T-cell (primary cell): Measurements from ENCODE around the gene CROCC2. TPM values are rescaled to one million over a fixed set of nuclear protein-coding genes. Genes with fewer than 3 reads are reported as not detected.

Experiments
- ATAC-seq, 4 experiments: fragments of 200-7000 bp in 3 of 4; fragments of 150-1000 bp in 1 of 4; cut with Tn5 transposase; replicated peaks in 1 of 4; 1 replicate in 3 of 4; 2 replicates in 1 of 4; pipeline ENCODE4 v1.10.0; 2021; ENCODE audit warnings: moderate library complexity in 3 of 4, mild to moderate bottlenecking in 2 of 4, moderate number of reproducible peaks in 1 of 4
- CTCF ChIA-PET, 2 donors: fragments of 300-600 bp; sonication (Branson Sonifier 250); formaldehyde crosslinking; loops; one replicate each; lab custom pipeline; 2022; ENCODE audit warnings: antibody characterized with exemption in 2 of 2; lab: Charles Lee
- POLR2A ChIA-PET, 2 donors: fragments of 300-600 bp; sonication (Branson Sonifier 250); formaldehyde crosslinking; loops; one replicate each; lab custom pipeline; 2022; ENCODE audit warnings: antibody characterized with exemption in 2 of 2; lab: Charles Lee
- DNase-seq, 35 experiments: peaks; one replicate each; pipeline versions ENCODE4 v3.0.0 to v3.0.0-alpha.2; 2013 to 2023
- H3K27ac ChIP-seq: one replicate; pipeline ENCODE4 v1.5.1; 2013; ENCODE audit warnings: low read length
- H3K27me3 ChIP-seq, 2 experiments: replicated peaks in 1 of 2; 1 replicate in 1 of 2; 2 replicates in 1 of 2; pipeline versions ENCODE4 v1.6.1 to v1.7.0; 2013; ENCODE audit warnings: low read length in 1 of 2, mixed read lengths in 1 of 2; ENCODE audit not compliant: control insufficient read depth in 2 of 2, insufficient read depth in 2 of 2; ENCODE audit errors: extremely low read depth in 1 of 2
- H3K36me3 ChIP-seq, 2 donors: 1 replicate in 1 of 2; 2 replicates in 1 of 2; pipeline versions ENCODE4 v1.6.1 to v1.7.0; 2013; ENCODE audit warnings: low read length in 1 of 2; ENCODE audit not compliant: control insufficient read depth in 2 of 2, insufficient read depth in 1 of 2; ENCODE audit errors: extremely low read depth in 1 of 2
- H3K4me1 ChIP-seq, 2 experiments: 1 replicate in 1 of 2; 2 replicates in 1 of 2; pipeline versions ENCODE4 v1.6.1 to v1.7.0; 2013; ENCODE audit warnings: low read length in 2 of 2, mixed read lengths in 1 of 2; ENCODE audit not compliant: insufficient read depth in 2 of 2, control insufficient read depth in 1 of 2; ENCODE audit errors: extremely low read depth in 1 of 2
- H3K4me3 ChIP-seq, 2 donors: 1 replicate in 1 of 2; 2 replicates in 1 of 2; pipeline versions ENCODE4 v1.5.1 to v1.7.0; 2013; ENCODE audit warnings: mild to moderate bottlenecking in 2 of 2, low read length in 1 of 2, moderate library complexity in 1 of 2; ENCODE audit not compliant: control insufficient read depth in 1 of 2; ENCODE audit errors: extremely low read depth in 1 of 2
- H3K9me3 ChIP-seq: 2 replicates; pipeline ENCODE4 v1.7.0; 2013
- H3K27ac Mint-ChIP-seq, 2 donors: one replicate each; pipeline ENCODE4 v1.8.0; 2020 to 2021; ENCODE audit warnings: mild to moderate bottlenecking in 2 of 2, mixed read lengths in 2 of 2
- H3K27me3 Mint-ChIP-seq, 2 donors: one replicate each; pipeline ENCODE4 v1.8.0; 2021 to 2022; ENCODE audit warnings: mixed read lengths in 2 of 2
- H3K36me3 Mint-ChIP-seq: one replicate; pipeline ENCODE4 v1.8.0; 2021; ENCODE audit warnings: mixed read lengths
- H3K4me1 Mint-ChIP-seq, 3 donors: one replicate each; pipeline ENCODE4 v1.8.0; 2020 to 2022; ENCODE audit warnings: mixed read lengths in 3 of 3, mild to moderate bottlenecking in 1 of 3
- H3K4me3 Mint-ChIP-seq, 3 donors: one replicate each; pipeline ENCODE4 v1.8.0; 2020 to 2022; ENCODE audit warnings: mild to moderate bottlenecking in 3 of 3, mixed read lengths in 3 of 3, moderate library complexity in 3 of 3
- H3K9me3 Mint-ChIP-seq, 3 donors: one replicate each; pipeline ENCODE4 v1.8.0; 2020 to 2022; ENCODE audit warnings: mixed read lengths in 3 of 3
- WGBS: methylation state at CpG from one replicate; pipeline ENCODE4 v1.1.5; 2013; ENCODE audit warnings: missing lambda C conversion rate; ENCODE audit not compliant: insufficient coverage; 5-methylcytosine and 5-hydroxymethylcytosine counted together
- total RNA-seq, 35 experiments: library from RNA in 6 of 35; stranded (reverse) in 6 of 35; fragments of 120-200 nt in 1 of 35; gene quantifications; one replicate each; pipeline versions ENCODE4 v1.2.1 to v1.2.4 and lab custom pipeline; 2013 to 2026

CROCC2 gene
- total RNA-seq, 5 donors from 2014 or later (not counting 1 experiment from before 2014, with no cell fraction given) = not detected

DNA sequence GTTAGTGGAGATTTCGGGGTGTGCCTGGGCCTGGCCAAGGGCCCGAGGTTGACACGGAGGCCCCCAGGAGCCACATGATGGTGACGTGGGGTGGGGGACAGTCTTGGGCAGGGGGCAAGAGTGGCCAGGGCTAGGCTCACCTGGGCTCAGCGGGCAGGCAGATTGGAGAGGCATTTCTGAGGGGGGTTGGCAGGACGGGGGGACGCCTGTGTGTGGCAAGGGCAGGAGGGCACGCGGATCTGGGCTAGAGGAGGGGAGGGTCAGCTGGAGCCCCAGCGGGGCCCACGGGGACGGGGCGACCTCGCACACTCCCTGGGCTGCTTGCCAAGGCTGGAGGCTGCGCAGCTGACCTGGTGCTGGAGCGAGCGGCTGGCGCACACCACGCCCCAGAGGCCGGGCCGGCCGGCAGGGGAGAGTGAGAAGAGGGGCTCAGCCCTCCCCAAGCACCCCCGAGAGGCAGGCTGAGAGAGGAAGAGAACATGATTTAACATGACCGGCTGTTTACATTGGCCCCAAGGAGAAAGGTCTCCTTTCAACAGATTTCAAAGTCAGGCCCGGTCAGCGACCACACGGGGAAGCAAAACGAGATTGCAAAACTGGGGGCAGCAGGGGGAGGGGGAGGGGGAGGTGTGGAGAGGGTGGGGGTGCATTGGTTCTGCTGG is 54.3 kb downstream of the CROCC2 start:
- peak in 1 of 35 experiments; percentile 22 for DNase-seq
- no peaks in the 10 kb centered on the region for H3K4me1 Mint-ChIP-seq
- ChIA-PET CTCF (no interaction called here), POLR2A (no interaction called here)
- Histone ChIP-seq H3K4me1 (no peaks in the 10 kb centered on the region), H3K4me3 (no peak overlapping the region), H3K27me3 (peaks cover 0 to 43% of the 10 kb centered on the region in 2 experiments), H3K36me3 (no peaks in the 10 kb centered on the region), H3K27ac (no peak overlapping the region), H3K9me3 (no peaks in the 10 kb centered on the region)
- H3K27me3 Mint-ChIP-seq = peaks cover 3 to 4% of the 10 kb centered on the region in 2 donors
- H3K27ac Mint-ChIP-seq = no peak overlapping the region
- ATAC-seq = no peak
- H3K9me3 Mint-ChIP-seq = no peaks in the 10 kb centered on the region
- no peaks in the 10 kb centered on the region for H3K36me3 Mint-ChIP-seq
- WGBS = 55% methylated on average over 19 of the region's 28 CpGs
- no peak overlapping the region for H3K4me3 Mint-ChIP-seq

DNA sequence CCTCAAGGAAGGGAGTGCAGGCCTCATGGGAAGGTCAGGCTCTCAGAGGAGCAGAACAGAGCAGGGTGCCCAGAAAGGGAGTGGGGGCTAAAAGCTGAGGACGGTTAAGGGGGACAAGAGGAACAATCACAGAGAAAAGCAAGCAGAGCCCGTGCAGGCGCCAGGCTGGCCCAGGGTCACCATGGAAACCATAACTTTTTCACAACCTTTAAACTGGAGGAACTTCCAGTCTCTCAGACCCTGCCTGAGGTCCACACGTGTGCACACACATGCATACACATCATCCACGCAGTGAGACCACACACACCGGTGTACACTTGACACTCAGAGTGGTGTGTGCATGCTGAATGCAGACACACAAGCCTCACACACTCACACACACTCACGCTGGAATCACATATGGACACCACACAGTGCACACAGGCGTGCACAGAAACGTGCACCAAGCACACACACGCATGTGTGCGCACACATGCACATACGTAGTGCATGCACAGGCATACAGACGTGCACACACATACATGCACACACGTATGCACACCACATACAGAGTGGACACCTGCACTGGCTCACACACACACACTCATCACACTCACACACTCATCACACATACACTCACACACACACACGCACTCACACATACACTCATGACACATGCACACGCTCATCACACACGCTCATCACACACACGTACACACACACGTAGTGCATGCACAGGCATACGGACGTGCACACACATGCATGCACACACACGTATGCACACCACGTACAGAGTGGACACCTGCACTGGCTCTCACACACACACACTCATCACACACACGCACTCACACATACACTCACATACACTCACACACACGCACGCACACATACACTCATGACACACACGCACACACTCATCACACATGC is 55.1 kb downstream of the CROCC2 start:
- no peak for ATAC-seq
- Histone ChIP-seq H3K4me1 (no peaks in the 10 kb centered on the region), H3K9me3 (no peaks in the 10 kb centered on the region), H3K27me3 (peaks cover 0 to 39% of the 10 kb centered on the region in 2 experiments), H3K27ac (no peak overlapping the region), H3K4me3 (no peak overlapping the region), H3K36me3 (no peaks in the 10 kb centered on the region)
- ChIA-PET POLR2A (no interaction called here), CTCF (no interaction called here)
- H3K36me3 Mint-ChIP-seq = no peaks in the 10 kb centered on the region
- H3K27me3 Mint-ChIP-seq = peaks cover 3 to 4% of the 10 kb centered on the region in 2 donors
- peak in 1 of 35 experiments; percentile 13 for DNase-seq
- no peak overlapping the region for H3K27ac Mint-ChIP-seq
- no peaks in the 10 kb centered on the region for H3K4me1 Mint-ChIP-seq
- WGBS = 81% methylated on average over 26 of the region's 27 CpGs
- H3K9me3 Mint-ChIP-seq = no peaks in the 10 kb centered on the region
- H3K4me3 Mint-ChIP-seq = no peak overlapping the region

DNA sequence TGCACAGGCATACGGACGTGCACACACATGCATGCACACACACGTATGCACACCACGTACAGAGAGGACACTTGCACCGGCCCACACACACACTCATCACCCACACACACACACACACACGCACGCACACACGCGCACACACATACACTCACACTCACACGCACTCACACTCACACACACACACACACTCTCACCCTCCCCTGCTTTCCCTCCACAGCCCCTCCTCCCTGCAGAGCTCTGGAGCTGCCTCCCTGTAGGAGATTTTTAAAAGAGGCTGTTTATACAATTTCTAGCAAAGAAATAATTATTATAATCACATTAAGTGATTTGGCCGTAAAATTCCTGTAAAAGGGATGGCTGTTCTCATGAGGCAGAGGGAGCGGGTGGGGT is 55.8 kb downstream of the CROCC2 start:
- ATAC-seq (no peak), DNase-seq (no peak)
- Histone ChIP-seq H3K4me3 (no peak overlapping the region), H3K4me1 (no peaks in the 10 kb centered on the region), H3K9me3 (no peaks in the 10 kb centered on the region), H3K27ac (no peak overlapping the region), H3K27me3 (peaks cover 0 to 37% of the 10 kb centered on the region in 2 experiments), H3K36me3 (no peaks in the 10 kb centered on the region)
- Mint-ChIP-seq H3K36me3 (no peaks in the 10 kb centered on the region), H3K9me3 (no peaks in the 10 kb centered on the region), H3K27ac (no peak overlapping the region), H3K4me3 (no peak overlapping the region), H3K27me3 (peaks cover 0 to 2% of the 10 kb centered on the region in 2 donors), H3K4me1 (no peaks in the 10 kb centered on the region)
- CTCF ChIA-PET = no interaction called here
- 100% methylated on average over 6 of the region's 12 CpGs for WGBS
- POLR2A ChIA-PET = no interaction called here

DNA sequence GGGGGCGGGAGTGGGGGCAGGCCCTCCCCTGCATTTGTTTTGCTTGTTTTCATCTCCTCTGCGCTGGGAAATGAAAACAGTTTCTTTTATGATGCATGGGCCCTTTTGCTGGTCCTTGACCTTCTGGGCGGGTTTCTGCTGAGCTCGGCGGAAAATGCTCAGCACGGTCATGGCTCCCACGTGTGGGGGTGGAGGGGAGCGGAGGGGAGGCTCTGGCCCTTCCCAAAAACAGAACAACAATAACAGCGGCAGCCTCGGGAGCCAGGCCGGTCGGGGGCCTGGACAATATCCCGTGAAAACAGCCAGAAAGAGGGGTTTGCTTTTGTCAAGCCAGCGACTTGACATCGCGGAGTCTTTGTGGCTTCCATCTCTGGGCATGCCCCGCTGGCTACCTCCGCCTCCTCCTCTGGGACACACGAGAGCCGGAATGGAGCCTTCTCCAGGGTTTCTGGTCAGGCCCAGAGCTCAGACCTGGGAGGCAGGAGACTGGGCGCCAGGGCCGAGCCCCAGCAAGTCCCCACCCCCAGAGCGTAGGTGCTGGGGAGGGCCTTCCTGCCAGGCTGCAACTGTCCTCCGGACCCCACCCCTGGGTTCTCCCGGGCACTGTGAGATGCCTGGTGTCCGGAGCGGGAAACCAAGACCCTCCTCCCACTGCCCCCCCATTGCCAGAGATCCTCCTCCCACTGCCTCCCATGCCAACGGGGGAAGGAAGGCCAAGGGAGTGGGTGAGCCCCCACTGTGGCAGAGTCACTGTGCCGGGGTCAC is 56.3 kb downstream of the CROCC2 start:
- ChIA-PET POLR2A (no interaction called here), CTCF (no interaction called here)
- peaks cover 0 to 2% of the 10 kb centered on the region in 2 donors for H3K27me3 Mint-ChIP-seq
- no peaks in the 10 kb centered on the region for H3K4me1 Mint-ChIP-seq
- H3K36me3 ChIP-seq = no peaks in the 10 kb centered on the region
- H3K9me3 Mint-ChIP-seq = no peaks in the 10 kb centered on the region
- DNase-seq (peak in 1 of 35 experiments; percentile 21), ATAC-seq (no peak)
- no peak overlapping the region for H3K27ac ChIP-seq
- H3K4me3 Mint-ChIP-seq = no peak overlapping the region
- H3K27ac Mint-ChIP-seq = no peak overlapping the region
- no peaks in the 10 kb centered on the region for H3K4me1 ChIP-seq
- H3K27me3 ChIP-seq = peaks cover 0 to 36% of the 10 kb centered on the region in 2 experiments
- H3K4me3 ChIP-seq = no peak overlapping the region
- H3K9me3 ChIP-seq = no peaks in the 10 kb centered on the region
- WGBS = 84% methylated on average over 20 of the region's 29 CpGs
- no peaks in the 10 kb centered on the region for H3K36me3 Mint-ChIP-seq

DNA sequence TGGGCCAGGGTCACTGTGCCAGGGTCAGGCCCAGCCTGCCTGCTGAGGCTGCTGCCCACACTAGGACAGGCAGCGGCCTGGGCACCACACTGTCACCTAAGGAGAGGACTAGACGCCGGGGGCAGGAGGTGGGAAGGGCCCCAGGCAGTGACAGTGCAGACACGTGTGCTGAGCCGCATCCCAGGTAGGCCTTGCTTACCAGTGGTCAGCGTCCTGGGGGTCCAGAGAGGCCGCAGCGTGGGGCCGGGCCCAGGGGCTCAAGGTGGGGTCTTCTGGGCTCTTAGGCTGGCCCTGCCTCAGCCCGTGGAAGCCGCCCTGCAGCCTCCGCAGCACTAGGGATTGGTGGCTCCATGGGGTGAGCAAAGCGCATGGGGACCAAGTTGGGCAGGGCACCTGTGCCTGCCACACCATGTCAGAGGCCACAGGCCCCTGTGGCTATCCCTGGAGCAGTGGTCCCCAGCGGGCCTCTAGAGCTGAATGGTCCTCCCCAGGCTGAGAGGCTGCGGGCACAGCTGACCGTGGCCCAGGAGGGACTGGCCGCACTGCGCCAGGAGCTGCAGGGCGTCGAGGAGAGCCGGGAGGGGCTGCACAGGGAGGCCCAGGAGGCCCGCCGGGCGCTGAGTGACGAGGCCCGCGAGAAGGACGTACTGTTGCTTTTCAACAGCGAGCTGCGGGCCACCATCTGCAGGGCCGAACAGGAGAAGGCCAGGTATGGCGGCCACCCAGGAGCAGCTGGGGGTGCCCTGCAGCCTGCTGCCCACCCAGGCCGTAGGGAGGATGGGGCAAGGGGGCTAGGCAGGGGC is 57.1 kb downstream of the CROCC2 start:
- Mint-ChIP-seq H3K27me3 (peaks cover 0 to 2% of the 10 kb centered on the region in 2 donors), H3K36me3 (no peaks in the 10 kb centered on the region), H3K4me3 (no peak overlapping the region), H3K27ac (no peak overlapping the region), H3K9me3 (no peaks in the 10 kb centered on the region), H3K4me1 (no peaks in the 10 kb centered on the region)
- no peaks in the 10 kb centered on the region for H3K36me3 ChIP-seq
- DNase-seq = peak in 1 of 35 experiments; percentile 23
- POLR2A ChIA-PET = no interaction called here
- CTCF ChIA-PET = no interaction called here
- no peaks in the 10 kb centered on the region for H3K9me3 ChIP-seq
- no peak overlapping the region for H3K27ac ChIP-seq
- no peaks in the 10 kb centered on the region for H3K4me1 ChIP-seq
- WGBS = 94% methylated on average over 32 of the region's 33 CpGs
- H3K27me3 ChIP-seq = peaks cover 0 to 28% of the 10 kb centered on the region in 2 experiments
- no peak for ATAC-seq
- no peak overlapping the region for H3K4me3 ChIP-seq
